ENCODE data around the gene PCGF1.

Gene PCGF1

GRCh38 chr2:74532222-74532621, 24.7 kb upstream of the PCGF1 start:
- Histone ChIP-seq H4K20me1 (peaks cover 0 to 21% (median 16%) of the 10 kb centered on the region in 11 experiments; a peak in 9 of 22 replicates), H3K4me1 (peaks cover 26 to 39% (median 37%) of the 10 kb centered on the region in 10 experiments), H3K4me2 (peak overlapping the region; percentile 90 to 99 (median 97)), H3K9me3 (replicated peaks in 1 of 11) (0 out of 22 replicates have a peak, but pooled peaks cover 0 to under 1% (median 0%) of the 10 kb centered on the region in 11 experiments), H3K27me3 (no peaks in the 10 kb centered on the region), H3K4me3 (peak overlapping the region in 8 of 10 experiments; percentile 81 to 94 (median 88); a peak in 17 of 20 replicates), H3K36me3 (peaks cover 28 to 39% (median 34%) of the 10 kb centered on the region in 11 experiments), H3K27ac (peak overlapping the region in 6 of 11 experiments; percentile 29 to 99 (median 96); a peak in 11 of 22 replicates), H3K9ac (peak overlapping the region in 10 of 11 experiments; percentile 88 to 99 (median 96); a peak in 15 of 22 replicates)
- TF ChIP-seq Cebpa-rat (IDR thresholded peaks at IDR 0.05) = no peak

- Histone ChIP-seq H3K4me3 (peak overlapping the region; percentile 81 to 94 (median 86)), H3K27me3 (no peaks in the 10 kb centered on the region), H3K36me3 (peaks cover 34 to 44% (median 39%) of the 10 kb centered on the region in 11 experiments), H3K27ac (peak overlapping the region in 10 of 11 experiments; percentile 29 to 99 (median 97); a peak in 18 of 22 replicates), H4K20me1 (peaks cover 0 to 27% (median 16%) of the 10 kb centered on the region in 11 experiments; a peak in 10 of 22 replicates), H3K9ac (peak overlapping the region; percentile 88 to 99 (median 97)), H3K4me2 (peak overlapping the region; percentile 90 to 99 (median 97)), H3K9me3 (replicated peaks in 1 of 11) (0 out of 22 replicates have a peak, but pooled peaks cover 0 to 6% (median 0%) of the 10 kb centered on the region in 11 experiments), H3K4me1 (peaks cover 26 to 45% (median 42%) of the 10 kb centered on the region in 10 experiments)
- no peak for TF ChIP-seq Cebpa-rat (IDR thresholded peaks at IDR 0.05)
Measured at GRCh38 chr2:74531666-74532065, 24.2 kb upstream of the PCGF1 start.

GRCh38 chr2:74530239-74531187, 23.0 kb upstream of the PCGF1 start:
- Histone ChIP-seq H3K27ac (peak overlapping the region; percentile 60 to 99 (median 97); a peak in 21 of 22 replicates), H3K36me3 (peaks cover 45 to 56% (median 49%) of the 10 kb centered on the region in 11 experiments)

GRCh38 chr2:74529357-74530238, 22.1 kb upstream of the PCGF1 start, which contains the start of the genes AUP1 and HTRA2:
Gene AUP1 (minus strand): TSS chr2:74529706. CDS start chr2:74529629, 77 bp downstream.
Gene HTRA2 (plus strand): TSS chr2:74529933. CDS start chr2:74530007, 74 bp downstream.
- Histone ChIP-seq H3K4me2 (peak within 1 kb of the TSS; percentile 94 to 99 (median 98)), H3K27ac (peak within 1 kb of the TSS; percentile 91 to 99 (median 97)), H3K4me3 (peak within 1 kb of the TSS; percentile 81 to 94 (median 86)), H4K20me1 (peaks cover 0 to 27% (median 16%) of the 10 kb centered on the region in 11 experiments; a peak in 10 of 22 replicates), H3K4me1 (peaks cover 26 to 55% (median 49%) of the 10 kb centered on the region in 10 experiments), H3K9me3 (replicated peaks in 1 of 11) (0 out of 22 replicates have a peak, but pooled peaks cover 0 to 6% (median 0%) of the 10 kb centered on the region in 11 experiments), H3K27me3 (no peaks in the 10 kb centered on the region), H3K36me3 (peaks cover 47 to 61% (median 52%) of the 10 kb centered on the region in 11 experiments), H3K9ac (peak within 1 kb of the TSS; percentile 88 to 99 (median 97))
- TF ChIP-seq Cebpa-rat (IDR thresholded peaks at IDR 0.05) = no peak

More at GRCh38 chr2:74530239-74531187, 23.0 kb upstream of the PCGF1 start:
- H3K27me3 ChIP-seq = no peaks in the 10 kb centered on the region
- H3K9ac ChIP-seq = peak overlapping the region; percentile 88 to 99 (median 97)
- H3K4me2 ChIP-seq = peak overlapping the region; percentile 90 to 99 (median 97)
- no peak for TF ChIP-seq Cebpa-rat (IDR thresholded peaks at IDR 0.05)
- H3K4me3 ChIP-seq = peak overlapping the region; percentile 81 to 94 (median 86)
- H3K9me3 ChIP-seq (replicated peaks in 1 of 11) = 0 out of 22 replicates have a peak, but pooled peaks cover 0 to 6% (median 0%) of the 10 kb centered on the region in 11 experiments
- H3K4me1 ChIP-seq = peaks cover 26 to 54% (median 49%) of the 10 kb centered on the region in 10 experiments
- H4K20me1 ChIP-seq = peaks cover 0 to 27% (median 16%) of the 10 kb centered on the region in 11 experiments; a peak in 10 of 22 replicates

- Histone ChIP-seq H3K27ac (peak overlapping the region; percentile 91 to 99 (median 97)), H4K20me1 (peaks cover 0 to 27% (median 16%) of the 10 kb centered on the region in 11 experiments; a peak in 10 of 22 replicates), H3K27me3 (no peaks in the 10 kb centered on the region), H3K9ac (peak overlapping the region; percentile 88 to 99 (median 97)), H3K4me2 (peak overlapping the region; percentile 93 to 99 (median 98)), H3K4me3 (peak overlapping the region; percentile 81 to 94 (median 86)), H3K9me3 (replicated peaks in 1 of 11) (0 out of 22 replicates have a peak, but pooled peaks cover 0 to 6% (median 0%) of the 10 kb centered on the region in 11 experiments), H3K36me3 (peaks cover 39 to 56% (median 48%) of the 10 kb centered on the region in 11 experiments), H3K4me1 (peaks cover 26 to 54% (median 49%) of the 10 kb centered on the region in 10 experiments)
- TF ChIP-seq Cebpa-rat (IDR thresholded peaks at IDR 0.05) = no peak
Measured at GRCh38 chr2:74528600-74529356, 21.3 kb upstream of the PCGF1 start.

GRCh38 chr2:74527741-74528140, 20.2 kb upstream of the PCGF1 start:
- H4K20me1 ChIP-seq = peaks cover 0 to 26% (median 14%) of the 10 kb centered on the region in 11 experiments; a peak in 10 of 22 replicates
- H3K27ac ChIP-seq = peak overlapping the region in 1 of 11 experiments; percentile 59; a peak in 1 of 22 replicates
- H3K4me3 ChIP-seq = peak overlapping the region; percentile 81 to 94 (median 86); a peak in 15 of 20 replicates
- H3K9ac ChIP-seq = peak overlapping the region in 8 of 11 experiments; percentile 94 to 99 (median 97); a peak in 9 of 22 replicates
- H3K36me3 ChIP-seq = peaks cover 29 to 45% (median 38%) of the 10 kb centered on the region in 11 experiments
- peaks cover 26 to 54% (median 49%) of the 10 kb centered on the region in 10 experiments for H3K4me1 ChIP-seq
- no peak for TF ChIP-seq Cebpa-rat (IDR thresholded peaks at IDR 0.05)
- H3K27me3 ChIP-seq = peaks cover 0 to 4% (median 0%) of the 10 kb centered on the region in 11 experiments; a peak in 1 of 22 replicates
- 0 out of 22 replicates have a peak, but pooled peaks cover 0 to 6% (median 0%) of the 10 kb centered on the region in 11 experiments for H3K9me3 ChIP-seq (replicated peaks in 1 of 11)
- H3K4me2 ChIP-seq = peak overlapping the region; percentile 93 to 99 (median 98)
